Gastrocnemius medialis (tissue), 4 donors: ENCODE measurements around the gene NLRP6. TPM values are rescaled to one million over a fixed set of nuclear protein-coding genes. Genes with fewer than 3 reads are reported as not detected.

Experiments used
- ATAC-seq, 2 donors: fragments of 150-250 bp; one replicate each; pipeline ENCODE4 v1.9.1; 2016
- DNase-seq, 2 donors: peaks; one replicate each; pipeline ENCODE4 v3.0.0-alpha.2; 2019
- H3K27ac ChIP-seq, 4 donors: fragments of 200-600 bp; sonication (generic); 1 replicate in 1 of 4; 2 replicates in 3 of 4; pipeline ENCODE4 v1.5.1; 2016 to 2018; ENCODE audit warnings: mild to moderate bottlenecking in 2 of 4, moderate library complexity in 1 of 4
- H3K27me3 ChIP-seq, 3 donors: fragments of 200-600 bp; sonication (generic) in 2 of 3; 1 replicate in 1 of 3; 2 replicates in 2 of 3; pipeline versions ENCODE4 v1.5.1 to v1.6.0; 2016 to 2019; ENCODE audit warnings: mild to moderate bottlenecking in 1 of 3, moderate library complexity in 1 of 3
- H3K36me3 ChIP-seq, 2 donors: fragments of 200-600 bp; sonication (generic) in 1 of 2; one replicate each; pipeline ENCODE4 v1.5.1; 2017 to 2018
- H3K4me1 ChIP-seq, 2 donors: fragments of 200-600 bp; sonication (generic) in 1 of 2; one replicate each; pipeline ENCODE4 v1.5.1; 2016 to 2017; ENCODE audit warnings: mild to moderate bottlenecking in 2 of 2
- H3K4me3 ChIP-seq, 4 donors: fragments of 200-600 bp; sonication (generic) in 3 of 4; 1 replicate in 1 of 4; 2 replicates in 3 of 4; pipeline ENCODE4 v1.5.1; 2016 to 2019; ENCODE audit warnings: mild to moderate bottlenecking in 2 of 4
- H3K9me3 ChIP-seq, 3 donors: fragments of 200-600 bp; sonication (generic) in 2 of 3; 1 replicate in 1 of 3; 2 replicates in 2 of 3; pipeline ENCODE4 v1.5.1; 2016 to 2019
- CTCF ChIP-seq, 5 experiments: fragments of 450-650 bp in 3 of 5; fragments of 200-600 bp in 2 of 5; sonication (generic) in 2 of 5; IDR thresholded peaks in 4 of 5; conservative IDR thresholded peaks in 1 of 5; 1 replicate in 4 of 5; 2 replicates in 1 of 5; pipeline ENCODE4 v1.5.1; 2016 to 2019; ENCODE audit warnings: antibody characterized with exemption in 5 of 5, mild to moderate bottlenecking in 3 of 5, moderate library complexity in 3 of 5
- POLR2A ChIP-seq, 2 donors: fragments of 450-650 bp; IDR thresholded peaks; one replicate each; pipeline ENCODE4 v1.6.1; 2017; ENCODE audit warnings: antibody characterized with exemption in 2 of 2, mild to moderate bottlenecking in 2 of 2, moderate library complexity in 2 of 2
- in situ Hi-C, 4 donors: fragments of 200-750 bp; cut with MboI; loops; one replicate each; pipeline versions ENCODE4 v1.15.0 to v1.8.0; 2017; ENCODE audit warnings: low sequenced_read_pairs in 4 of 4
- intact Hi-C: fragments of 100-400 bp; cut with DNase I; formaldehyde crosslinking; loops from one replicate; pipeline ENCODE4 v1.15.1; 2023; ENCODE audit warnings: low total_unique reads
- total RNA-seq, 4 donors: library from RNA; depleted of rRNA; stranded (reverse); fragments of >200 nt; gene quantifications; one replicate each; pipeline versions ENCODE4 v1.1.0 to v1.2.3, GENCODE V29; 2016

Gene NLRP6
- total RNA-seq, 4 donors from 2014 or later = 0.09 TPM; not detected in 3

- H3K4me1 ChIP-seq = peaks cover 0 to 8% of the 10 kb centered on the region in 2 donors
- no peaks in the 10 kb centered on the region for H3K36me3 ChIP-seq
- ATAC-seq = no peak
- H3K9me3 ChIP-seq = no peaks in the 10 kb centered on the region
- in situ Hi-C loops (no loop called here), intact Hi-C loops (no loop called here)
- no peak overlapping the region for H3K27ac ChIP-seq
- no peak overlapping the region for H3K4me3 ChIP-seq
- no peak for DNase-seq
- H3K27me3 ChIP-seq = peaks cover 64 to 70% (median 68%) of the 10 kb centered on the region in 3 donors
- TF ChIP-seq POLR2A (IDR thresholded peaks at IDR 0.05) = no peak
- TF ChIP-seq CTCF (IDR thresholded peaks at IDR 0.05 in 4 of 5, conservative IDR thresholded peaks at IDR 0.05 in 1 of 5) = no peak
Observed at GRCh38 chr11:282630-283360, 4.6 kb downstream of the NLRP6 start.

- no peaks in the 10 kb centered on the region for H3K9me3 ChIP-seq
- H3K4me3 ChIP-seq = no peak overlapping the region
- H3K27me3 ChIP-seq = peaks cover 66 to 68% (median 67%) of the 10 kb centered on the region in 3 donors
- DNase-seq (no peak), ATAC-seq (no peak)
- peaks cover 0 to 8% of the 10 kb centered on the region in 2 donors for H3K4me1 ChIP-seq
- H3K36me3 ChIP-seq = no peaks in the 10 kb centered on the region
- intact Hi-C loops (no loop called here), in situ Hi-C loops (no loop called here)
- TF ChIP-seq POLR2A (IDR thresholded peaks at IDR 0.05) (no peak), CTCF (IDR thresholded peaks at IDR 0.05 in 4 of 5, conservative IDR thresholded peaks at IDR 0.05 in 1 of 5) (no peak)
- H3K27ac ChIP-seq = no peak overlapping the region
Observed at GRCh38 chr11:283405-284104, 5.3 kb downstream of the NLRP6 start.

DNA sequence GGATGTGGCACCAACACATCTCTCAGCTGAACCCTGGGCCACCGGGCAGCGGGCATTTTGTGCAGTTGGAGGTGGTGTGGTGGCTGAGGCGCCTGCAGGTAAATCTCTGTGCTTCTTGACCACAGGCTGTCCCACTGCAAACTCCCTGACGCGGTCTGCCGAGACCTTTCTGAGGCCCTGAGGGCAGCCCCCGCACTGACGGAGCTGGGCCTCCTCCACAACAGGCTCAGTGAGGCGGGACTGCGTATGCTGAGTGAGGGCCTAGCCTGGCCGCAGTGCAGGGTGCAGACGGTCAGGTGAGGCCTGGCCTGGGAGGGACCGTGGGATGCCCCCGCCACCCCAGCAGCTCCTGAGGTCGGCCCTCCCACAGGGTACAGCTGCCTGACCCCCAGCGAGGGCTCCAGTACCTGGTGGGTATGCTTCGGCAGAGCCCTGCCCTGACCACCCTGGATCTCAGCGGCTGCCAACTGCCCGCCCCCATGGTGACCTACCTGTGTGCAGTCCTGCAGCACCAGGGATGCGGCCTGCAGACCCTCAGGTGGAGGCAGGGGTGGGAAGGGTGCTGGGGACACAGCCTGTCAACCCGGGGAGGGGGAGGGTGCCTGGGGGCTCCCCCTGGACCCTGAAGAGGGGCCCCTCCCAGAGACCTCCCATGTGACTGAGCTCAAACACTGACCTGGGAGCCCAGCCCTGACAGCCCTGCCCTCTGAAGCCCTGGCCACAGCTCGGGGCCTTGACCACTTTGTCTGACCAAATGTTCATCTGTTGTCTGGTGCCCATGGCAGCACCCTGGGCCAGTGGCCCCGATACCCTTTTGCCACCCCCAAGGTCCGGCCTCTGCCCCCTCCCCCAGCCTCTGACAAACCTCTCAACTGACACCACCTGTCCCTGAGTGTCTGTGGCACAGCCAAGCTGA is 6.2 kb downstream of the NLRP6 start:
- no peak for ATAC-seq
- peaks cover 60 to 63% (median 61%) of the 10 kb centered on the region in 3 donors for H3K27me3 ChIP-seq

More for the DNA sequence above, 6.2 kb downstream of the NLRP6 start:
- H3K27ac ChIP-seq = no peak overlapping the region
- peaks cover 0 to 7% of the 10 kb centered on the region in 2 donors for H3K4me1 ChIP-seq
- DNase-seq = no peak
- H3K9me3 ChIP-seq = no peaks in the 10 kb centered on the region
- H3K4me3 ChIP-seq = no peak overlapping the region
- intact Hi-C loops (loop anchor here (5.0 kb wide), 1 partner anchor 47 kb away; the partner anchor contains the start of genes PSMD13 and SIRT3), in situ Hi-C loops (no loop called here)
- no peaks in the 10 kb centered on the region for H3K36me3 ChIP-seq
- TF ChIP-seq CTCF (IDR thresholded peaks at IDR 0.05 in 4 of 5, conservative IDR thresholded peaks at IDR 0.05 in 1 of 5) (no peak), POLR2A (IDR thresholded peaks at IDR 0.05) (no peak)
